OCI-LY3 (cell line): Measurements from ENCODE around the gene BRWD1.

ENCODE experiments used
- EZH2phosphoT487 ChIP-seq: fragments of 200-600 bp; shearing (Covaris generic); IDR thresholded peaks from 2 replicates; pipeline ENCODE4 v1.6.1; 2018; ENCODE audit warnings: antibody characterized with exemption, mixed run types, low read depth
- TF ChIP-seq, protein P1 (sequence below): fragments of 200-600, 300-600 bp; sonication (generic); IDR thresholded peaks from 2 replicates; pipeline ENCODE4 v1.5.1; 2014; ENCODE audit warnings: antibody characterized with exemption, low read length, low read depth

GRCh38 chr21:39319814-39320332, 6.4 kb upstream of the BRWD1 start:
- TF ChIP-seq, protein P1, sequence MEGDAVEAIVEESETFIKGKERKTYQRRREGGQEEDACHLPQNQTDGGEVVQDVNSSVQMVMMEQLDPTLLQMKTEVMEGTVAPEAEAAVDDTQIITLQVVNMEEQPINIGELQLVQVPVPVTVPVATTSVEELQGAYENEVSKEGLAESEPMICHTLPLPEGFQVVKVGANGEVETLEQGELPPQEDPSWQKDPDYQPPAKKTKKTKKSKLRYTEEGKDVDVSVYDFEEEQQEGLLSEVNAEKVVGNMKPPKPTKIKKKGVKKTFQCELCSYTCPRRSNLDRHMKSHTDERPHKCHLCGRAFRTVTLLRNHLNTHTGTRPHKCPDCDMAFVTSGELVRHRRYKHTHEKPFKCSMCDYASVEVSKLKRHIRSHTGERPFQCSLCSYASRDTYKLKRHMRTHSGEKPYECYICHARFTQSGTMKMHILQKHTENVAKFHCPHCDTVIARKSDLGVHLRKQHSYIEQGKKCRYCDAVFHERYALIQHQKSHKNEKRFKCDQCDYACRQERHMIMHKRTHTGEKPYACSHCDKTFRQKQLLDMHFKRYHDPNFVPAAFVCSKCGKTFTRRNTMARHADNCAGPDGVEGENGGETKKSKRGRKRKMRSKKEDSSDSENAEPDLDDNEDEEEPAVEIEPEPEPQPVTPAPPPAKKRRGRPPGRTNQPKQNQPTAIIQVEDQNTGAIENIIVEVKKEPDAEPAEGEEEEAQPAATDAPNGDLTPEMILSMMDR, result no peak
- no peak for TF ChIP-seq EZH2phosphoT487
